NB4 (cell line): ENCODE data around the gene LIN9.

ENCODE experiments used
- MYC ChIP-seq: IDR thresholded peaks from 2 replicates; pipeline ENCODE4 v1.6.1; 2011; ENCODE audit warnings: low read depth, low read length
- POLR2A ChIP-seq: IDR thresholded peaks from 2 replicates; pipeline ENCODE4 v1.6.1; 2011; ENCODE audit warnings: mild to moderate bottlenecking; ENCODE audit not compliant: insufficient read length; ENCODE audit errors: extremely low read depth
- TF ChIP-seq, protein P1 (sequence below): IDR thresholded peaks from one replicate; pipeline ENCODE4 v1.5.1; 2012; ENCODE audit warnings: low read depth, low read length
- TF ChIP-seq, protein P2 (sequence below): IDR thresholded peaks from 2 replicates; pipeline ENCODE4 v1.6.1; 2011; ENCODE audit warnings: low read depth, low read length

DNA sequence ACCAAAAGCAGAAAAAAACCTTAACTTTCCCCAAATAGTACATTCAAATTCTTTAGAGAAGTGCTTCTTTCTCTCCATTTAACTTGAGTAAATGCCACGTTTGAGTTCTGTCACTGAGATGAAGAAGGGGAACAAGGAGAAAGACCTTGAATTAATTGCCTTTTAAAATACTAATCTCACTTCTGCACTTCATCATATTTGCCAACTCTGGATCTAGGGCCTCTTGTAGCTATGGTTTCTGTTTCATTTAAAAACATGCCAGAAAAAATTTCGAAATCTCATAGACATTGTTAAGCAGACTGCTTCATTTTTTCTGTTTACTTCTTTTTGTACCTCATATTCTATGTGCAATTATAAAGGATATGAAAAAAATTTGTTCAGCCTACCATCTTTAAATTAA, 60.9 kb downstream of the LIN9 start:
- TF ChIP-seq, protein P1, sequence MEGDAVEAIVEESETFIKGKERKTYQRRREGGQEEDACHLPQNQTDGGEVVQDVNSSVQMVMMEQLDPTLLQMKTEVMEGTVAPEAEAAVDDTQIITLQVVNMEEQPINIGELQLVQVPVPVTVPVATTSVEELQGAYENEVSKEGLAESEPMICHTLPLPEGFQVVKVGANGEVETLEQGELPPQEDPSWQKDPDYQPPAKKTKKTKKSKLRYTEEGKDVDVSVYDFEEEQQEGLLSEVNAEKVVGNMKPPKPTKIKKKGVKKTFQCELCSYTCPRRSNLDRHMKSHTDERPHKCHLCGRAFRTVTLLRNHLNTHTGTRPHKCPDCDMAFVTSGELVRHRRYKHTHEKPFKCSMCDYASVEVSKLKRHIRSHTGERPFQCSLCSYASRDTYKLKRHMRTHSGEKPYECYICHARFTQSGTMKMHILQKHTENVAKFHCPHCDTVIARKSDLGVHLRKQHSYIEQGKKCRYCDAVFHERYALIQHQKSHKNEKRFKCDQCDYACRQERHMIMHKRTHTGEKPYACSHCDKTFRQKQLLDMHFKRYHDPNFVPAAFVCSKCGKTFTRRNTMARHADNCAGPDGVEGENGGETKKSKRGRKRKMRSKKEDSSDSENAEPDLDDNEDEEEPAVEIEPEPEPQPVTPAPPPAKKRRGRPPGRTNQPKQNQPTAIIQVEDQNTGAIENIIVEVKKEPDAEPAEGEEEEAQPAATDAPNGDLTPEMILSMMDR: no peak
- TF ChIP-seq, protein P2, sequence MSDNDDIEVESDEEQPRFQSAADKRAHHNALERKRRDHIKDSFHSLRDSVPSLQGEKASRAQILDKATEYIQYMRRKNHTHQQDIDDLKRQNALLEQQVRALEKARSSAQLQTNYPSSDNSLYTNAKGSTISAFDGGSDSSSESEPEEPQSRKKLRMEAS: no peak
- no peak for TF ChIP-seq POLR2A
- TF ChIP-seq MYC: no peak
